Aorta (tissue), 5 donors: ENCODE results near the gene ZNF564. TPM values are rescaled to one million over a fixed set of nuclear protein-coding genes. Genes with fewer than 3 reads are reported as not detected.
A peak's percentile ranks its signal among the peaks of the same experiment; 100 is the strongest.
"Not testable (repeated sequence)": the region's sequence is repeated elsewhere in the genome, so short reads cannot be mapped to it uniquely, and the experiment has no call there.

Experiments used
- ATAC-seq: fragments of 200-7000 bp; cut with Tn5 transposase; one replicate; pipeline ENCODE4 v1.9.1; 2022; ENCODE audit warnings: moderate library complexity; ENCODE audit not compliant: low FRiP score
- DNase-seq, 2 donors: peaks; one replicate each; pipeline ENCODE4 v3.0.0-alpha.2; 2020
- H3K27ac ChIP-seq, 2 donors: one replicate each; pipeline ENCODE4 v1.5.1; 2013; ENCODE audit warnings: low read length in 2 of 2, mild to moderate bottlenecking in 2 of 2, moderate library complexity in 2 of 2, control low read depth in 1 of 2, inconsistent platforms in 1 of 2, low read depth in 1 of 2
- H3K27me3 ChIP-seq, 2 donors: one replicate each; pipeline ENCODE4 v1.6.1; 2013; ENCODE audit warnings: control low read depth in 1 of 2, low read length in 1 of 2, mild to moderate bottlenecking in 1 of 2, moderate library complexity in 1 of 2; ENCODE audit not compliant: insufficient read depth in 2 of 2, control insufficient read depth in 1 of 2
- H3K36me3 ChIP-seq, 2 donors: one replicate each; pipeline ENCODE4 v1.6.1; 2013; ENCODE audit warnings: control low read depth in 1 of 2, low read length in 1 of 2, mild to moderate bottlenecking in 1 of 2; ENCODE audit not compliant: insufficient read depth in 2 of 2, control insufficient read depth in 1 of 2
- H3K4me1 ChIP-seq, 2 donors: one replicate each; pipeline ENCODE4 v1.6.1; 2013; ENCODE audit warnings: low read length in 2 of 2, control low read depth in 1 of 2, mild to moderate bottlenecking in 1 of 2, moderate library complexity in 1 of 2; ENCODE audit not compliant: insufficient read depth in 2 of 2, control insufficient read depth in 1 of 2
- H3K4me3 ChIP-seq, 2 donors: one replicate each; pipeline ENCODE4 v1.5.1; 2013; ENCODE audit warnings: low read length in 2 of 2, control low read depth in 1 of 2, mild to moderate bottlenecking in 1 of 2
- H3K9me3 ChIP-seq: one replicate; pipeline ENCODE4 v1.6.1; 2013; ENCODE audit warnings: mild to moderate bottlenecking, low read length; ENCODE audit not compliant: control insufficient read depth
- WGBS, 2 donors: extraction: QIAGEN DNeasy Blood & Tissue Kit; methylation state at CpG; one replicate each; pipeline ENCODE4 v1.1.7; 2013; 5-methylcytosine and 5-hydroxymethylcytosine counted together
- intact Hi-C, 2 donors: fragments of 100-400 bp; cut with DNase I; formaldehyde crosslinking; loops; one replicate each; pipeline versions ENCODE4 v1.14.2 to v1.15.0; 2022
- polyA plus RNA-seq, 2 donors: library from polyadenylated mRNA; stranded (reverse); fragments of 200-250 nt; gene quantifications; one replicate each; pipeline ENCODE4 v1.2.3, GENCODE V29; 2013
- total RNA-seq, 2 donors: library from RNA; stranded (reverse); fragmentation: NEBNext Ultra II Directional; extraction: Animal tissue kit (Norgen Biotek cat#: 25700); gene quantifications; one replicate each; pipeline ENCODE4 v1.2.1, GENCODE V29; 2021
- donor health status: healthy with polysubstance abuse.
- donor health status: Bipolar disorder and iron deficiency.
- donor health status: DM: no; HTN: no; CAD: no.
- donor health status: DM: no; HTN: no; CAD: no.
- donor health status: DM: yes; HTN: yes; CAD: no.

ZNF564 gene
- total and polyA plus RNA-seq, 4 donors, result 5.5 to 15.4 (median 10.2) TPM

DNA sequence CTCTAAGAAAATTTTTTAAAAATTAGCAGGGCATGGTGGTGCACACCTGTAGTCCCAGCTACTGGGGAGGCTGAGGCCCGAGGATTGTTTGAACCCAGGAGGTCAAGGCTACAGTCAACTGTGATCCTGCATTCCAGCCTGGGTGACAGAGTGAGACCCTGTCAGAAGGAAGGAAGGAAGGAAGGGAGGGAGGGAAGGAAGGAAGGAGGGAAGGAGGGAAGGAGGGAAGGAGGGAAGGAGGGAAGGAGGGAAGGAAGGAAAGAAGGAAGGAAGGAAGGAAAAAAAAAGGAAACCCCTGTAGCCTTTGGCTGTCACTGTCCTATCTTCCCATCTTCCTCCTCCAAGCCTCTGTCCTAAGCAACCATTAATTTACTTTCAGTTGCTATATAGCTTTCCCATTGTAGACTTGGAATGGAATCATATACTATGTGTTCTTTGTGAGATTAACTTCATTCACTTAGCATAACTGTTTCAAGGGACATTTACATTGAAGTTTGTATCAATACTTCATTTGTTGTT is 65.0 kb downstream of the ZNF564 start:
- ATAC-seq, H3K27me3 ChIP-seq, intact Hi-C loops, H3K9me3 ChIP-seq, H3K36me3 ChIP-seq, H3K4me3 ChIP-seq, H3K27ac ChIP-seq, H3K4me1 ChIP-seq, DNase-seq: not testable (repeated sequence)
- 89 to 96% methylated on average over 1 of the region's 1 CpG for WGBS, 2 donors

DNA sequence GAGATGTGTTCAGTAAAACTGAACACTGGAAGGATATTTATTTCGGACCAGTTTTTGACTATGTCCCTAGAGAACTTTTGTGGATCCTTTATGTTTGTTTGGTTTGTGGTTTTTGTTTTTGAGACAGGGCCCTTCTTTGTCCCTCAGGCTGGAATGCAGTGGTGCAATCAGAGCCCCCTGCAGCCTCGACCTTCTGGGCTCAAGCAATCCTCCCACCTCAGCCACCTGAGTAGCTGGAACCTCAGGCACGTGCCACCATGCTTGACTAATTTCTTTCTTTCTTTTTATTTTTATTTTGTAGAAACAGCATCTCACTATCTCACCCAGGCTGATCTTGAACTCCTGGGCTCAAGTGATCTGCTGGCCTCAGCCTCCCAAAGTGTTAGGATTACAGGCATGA is 65.7 kb downstream of the ZNF564 start:
- H3K4me1 ChIP-seq, result no peaks in the 10 kb centered on the region
- no peak overlapping the region for H3K27ac ChIP-seq
- no peaks in the 10 kb centered on the region for H3K9me3 ChIP-seq
- no peak for DNase-seq
- no peaks in the 10 kb centered on the region for H3K36me3 ChIP-seq
- no peaks in the 10 kb centered on the region for H3K27me3 ChIP-seq
- no peak for ATAC-seq
- WGBS, 2 donors, result 75 to 95% methylated on average over 3 of the region's 3 CpGs
- intact Hi-C loops, result no loop called here
- H3K4me3 ChIP-seq, result no peak overlapping the region

DNA sequence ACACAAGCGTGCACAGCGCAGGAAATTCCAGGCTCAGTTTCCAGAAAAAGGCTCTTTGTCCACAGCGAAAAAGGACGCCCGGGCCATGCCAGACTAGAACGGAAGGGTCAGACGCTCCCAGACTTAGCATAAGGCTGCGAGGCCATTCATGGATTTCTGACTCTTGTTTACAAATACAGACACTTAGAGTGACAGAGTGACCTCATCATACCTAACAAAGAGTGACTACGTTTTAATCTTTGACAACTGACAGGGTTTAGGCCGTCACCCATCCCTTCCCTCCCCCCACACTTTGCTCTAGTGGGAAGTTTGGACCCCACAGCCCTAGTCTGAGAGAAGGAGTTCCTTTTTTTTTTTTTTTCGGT is 66.2 kb downstream of the ZNF564 start:
- no peaks in the 10 kb centered on the region for H3K9me3 ChIP-seq
- peak overlapping the region; percentile 45 to 89 for H3K4me3 ChIP-seq
- ATAC-seq (peak; percentile 69), DNase-seq (no peak)
- H3K4me1 ChIP-seq, result no peaks in the 10 kb centered on the region
- WGBS, 2 donors, result 3 to 4% methylated on average over 11 of the region's 11 CpGs
- intact Hi-C loops, result no loop called here
- H3K36me3 ChIP-seq, result no peaks in the 10 kb centered on the region
- H3K27me3 ChIP-seq, result no peaks in the 10 kb centered on the region
- no peak overlapping the region for H3K27ac ChIP-seq

DNA sequence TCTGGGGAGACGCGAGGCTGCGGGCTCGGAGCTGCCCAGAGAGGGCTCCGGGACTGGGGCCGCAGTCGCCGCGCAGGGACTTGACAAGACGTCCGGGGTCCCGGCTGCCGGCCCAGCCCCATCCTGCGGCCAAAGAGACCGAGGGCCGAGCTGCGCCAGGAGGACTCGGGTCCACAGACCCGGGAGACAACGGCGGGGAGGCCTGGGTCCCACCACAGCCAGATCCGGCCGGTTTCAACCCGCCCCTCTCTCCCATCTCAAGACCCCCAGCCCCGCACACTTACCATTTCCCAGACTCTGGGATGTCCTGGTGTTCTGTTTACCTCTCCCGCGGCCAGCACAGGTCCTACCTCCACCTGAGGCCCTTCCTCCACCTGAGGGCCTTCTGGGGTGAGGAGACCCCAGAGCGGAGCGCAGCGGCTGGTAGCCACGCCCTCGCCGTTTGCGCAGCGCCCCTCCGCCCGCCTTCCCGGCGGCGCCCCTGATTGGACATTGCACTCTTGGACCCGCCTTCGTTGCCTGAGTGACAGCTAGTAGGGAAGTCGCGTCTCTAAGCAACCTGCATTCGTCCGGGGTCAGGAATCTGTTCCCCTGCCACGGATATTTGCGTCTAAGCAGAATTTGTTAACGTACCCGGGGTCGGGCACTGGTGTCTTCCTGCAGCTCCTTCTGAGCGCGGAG is 66.8 kb downstream of the ZNF564 start, which contains the start of gene ZNF709:
TSS of gene ZNF709 (minus strand) at position 446 of the 681 bp plus-strand sequence. CDS start at position 287, 159 bp downstream.
- Histone ChIP-seq H3K27ac (no peak within 1 kb of the TSS), H3K4me3 (peak within 1 kb of the TSS; percentile 45 to 89), H3K27me3 (no peaks in the 10 kb centered on the region), H3K9me3 (no peaks in the 10 kb centered on the region), H3K36me3 (no peaks in the 10 kb centered on the region), H3K4me1 (no peaks in the 10 kb centered on the region)
- 0% methylated on average over 52 to 53 of the region's 53 CpGs for whole genome bisulfite sequencing, 2 donors
- ATAC-seq (peak; percentile 98), DNase-seq (peak; percentile 93 to 96)
- intact Hi-C loops, result no loop called here

DNA sequence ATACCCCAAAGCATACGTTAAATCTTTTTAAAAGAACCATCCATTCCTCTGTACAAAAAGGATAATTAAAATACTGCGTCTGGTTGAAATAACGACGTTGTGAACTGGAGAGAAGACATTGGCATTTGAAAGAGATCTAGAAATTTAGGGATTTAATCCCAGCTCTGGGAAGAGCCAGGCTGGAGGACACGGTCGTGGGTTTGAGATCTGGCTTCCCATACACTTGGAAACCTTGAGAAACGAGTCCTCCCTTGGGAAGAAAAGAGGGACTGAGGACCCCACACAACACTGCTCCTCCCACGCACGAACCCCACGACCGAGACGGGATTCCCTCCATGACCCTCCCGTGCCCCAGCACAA is 67.3 kb downstream of the ZNF564 start:
- ATAC-seq (no peak), DNase-seq (no peak)
- no peak overlapping the region for H3K27ac ChIP-seq
- no peaks in the 10 kb centered on the region for H3K9me3 ChIP-seq
- peak overlapping the region; percentile 15 to 89 for H3K4me3 ChIP-seq
- H3K4me1 ChIP-seq, result no peaks in the 10 kb centered on the region
- H3K36me3 ChIP-seq, result no peaks in the 10 kb centered on the region
- H3K27me3 ChIP-seq, result no peaks in the 10 kb centered on the region
- 1% methylated on average over 13 of the region's 13 CpGs for WGBS, 2 donors
- intact Hi-C loops, result no loop called here

DNA sequence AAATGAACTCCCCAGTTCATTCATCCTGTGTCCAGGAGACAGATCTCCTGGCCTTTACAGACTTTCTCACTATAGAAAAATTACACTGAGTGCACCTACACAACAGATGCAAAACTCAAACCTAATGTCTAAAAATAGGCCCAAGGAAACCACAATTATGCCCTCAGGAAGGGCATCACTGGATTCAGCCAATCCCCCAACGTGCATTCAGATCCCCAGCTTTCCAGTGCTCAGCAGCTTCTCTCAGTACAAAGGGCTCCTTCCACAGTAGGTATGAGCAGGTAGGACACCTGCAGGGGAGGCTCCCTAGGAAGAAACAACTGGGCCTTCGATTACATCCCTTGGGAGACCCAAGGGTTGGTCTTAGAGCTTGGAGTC is 68.8 kb downstream of the ZNF564 start:
- H3K4me1 ChIP-seq, result no peaks in the 10 kb centered on the region
- 84 to 88% methylated on average over 2 of the region's 2 CpGs for WGBS, 2 donors
- intact Hi-C loops, result no loop called here

DNA sequence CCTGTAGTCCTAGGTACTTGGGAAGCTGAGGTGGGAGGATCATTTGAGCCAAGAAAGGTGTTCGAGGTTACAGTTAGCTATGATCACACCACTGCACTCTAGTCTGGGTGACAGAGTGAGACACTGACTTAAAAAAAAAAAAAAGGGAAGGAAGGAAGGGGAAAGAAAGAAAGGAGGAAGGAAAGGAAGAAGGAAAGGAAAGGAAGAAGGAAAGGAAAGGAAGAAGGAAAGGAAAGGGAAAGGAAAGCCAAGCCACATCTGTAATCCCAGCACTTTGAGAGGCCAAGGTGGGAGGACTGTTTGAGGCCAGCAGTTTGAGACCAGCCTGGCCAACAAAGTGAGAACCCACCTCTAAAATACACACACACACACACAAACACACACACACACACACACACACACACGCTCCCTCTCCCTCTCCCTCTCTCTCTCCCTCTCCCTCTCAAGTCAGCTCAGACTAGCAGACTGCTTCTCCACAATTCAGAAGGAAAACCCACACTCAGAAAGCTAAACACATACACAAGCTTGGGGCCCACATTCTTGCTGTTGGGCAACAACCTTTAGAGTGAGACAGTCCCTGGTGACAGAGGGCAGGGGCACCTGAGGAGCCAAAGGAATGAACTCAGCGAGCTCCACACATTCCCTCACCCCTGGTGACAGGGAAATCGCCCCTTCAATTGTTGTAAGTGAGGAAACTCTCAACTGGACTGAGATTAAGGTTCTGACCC is 69.3 kb downstream of the ZNF564 start:
- DNase-seq (no peak), ATAC-seq (no peak)
- H3K27ac ChIP-seq, result no peak overlapping the region
- 84 to 89% methylated on average over 3 to 4 of the region's 4 CpGs for WGBS, 2 donors
- no peaks in the 10 kb centered on the region for H3K27me3 ChIP-seq
- H3K9me3 ChIP-seq, result no peaks in the 10 kb centered on the region
- intact Hi-C loops, result no loop called here
- no peaks in the 10 kb centered on the region for H3K36me3 ChIP-seq
- no peak overlapping the region for H3K4me3 ChIP-seq
- H3K4me1 ChIP-seq, result no peaks in the 10 kb centered on the region

More for the DNA sequence above, 68.8 kb downstream of the ZNF564 start:
- Histone ChIP-seq H3K4me3 (no peak overlapping the region), H3K27me3 (no peaks in the 10 kb centered on the region), H3K36me3 (no peaks in the 10 kb centered on the region), H3K27ac (no peak overlapping the region), H3K9me3 (no peaks in the 10 kb centered on the region)
- ATAC-seq (no peak), DNase-seq (no peak)

DNA sequence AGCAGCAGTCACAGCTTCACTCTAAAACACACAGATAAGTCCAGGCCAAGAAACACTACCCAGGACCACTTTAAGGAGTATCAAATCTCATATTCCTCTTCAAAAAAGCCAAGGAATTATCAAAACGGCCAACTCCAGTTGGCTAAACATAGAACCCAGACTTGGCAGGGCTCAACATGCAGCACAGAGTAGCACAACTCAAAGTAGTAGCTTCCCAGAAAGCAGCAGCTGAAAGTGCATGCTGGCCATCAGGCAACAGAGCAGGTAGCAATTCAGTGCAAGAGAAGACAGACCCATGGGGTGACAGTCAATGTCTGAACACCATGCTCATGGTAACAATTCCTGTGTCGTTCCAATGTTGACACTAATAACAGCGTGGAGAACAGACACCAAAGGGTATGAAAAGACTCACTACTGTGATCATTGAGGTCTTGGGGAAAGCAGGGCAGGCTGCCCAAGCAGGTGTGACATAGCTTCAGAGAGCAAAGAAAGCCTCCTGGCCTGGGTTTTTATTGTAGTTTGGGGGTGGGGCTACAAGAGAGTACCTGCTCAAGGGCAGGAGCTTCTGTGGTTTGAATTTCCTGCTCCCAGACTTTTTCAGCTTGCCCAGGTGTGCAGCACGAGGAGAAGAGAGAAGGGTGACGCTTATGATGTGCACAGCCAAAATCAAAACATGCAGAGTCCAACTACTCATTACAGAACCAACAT is 72.9 kb downstream of the ZNF564 start:
- Histone ChIP-seq H3K4me3 (no peak overlapping the region), H3K9me3 (no peaks in the 10 kb centered on the region), H3K36me3 (no peaks in the 10 kb centered on the region), H3K4me1 (no peaks in the 10 kb centered on the region), H3K27ac (peak overlapping the region in 1 of 2 donors; percentile 4), H3K27me3 (no peaks in the 10 kb centered on the region)
- 34 to 37% methylated on average over 5 of the region's 5 CpGs for WGBS, 2 donors
- intact Hi-C loops, result no loop called here
- DNase-seq (no peak), ATAC-seq (no peak)
